ENCODE results near the gene SAA2. TPM values are rescaled to one million over a fixed set of nuclear protein-coding genes. Genes with fewer than 3 reads are reported as not detected.

Gene SAA2
- total RNA-seq (2022; extraction: Qiagen RNA extraction), result 0.15 to 0.24 TPM in 2 of 5 replicates, not detected in the others

DNA sequence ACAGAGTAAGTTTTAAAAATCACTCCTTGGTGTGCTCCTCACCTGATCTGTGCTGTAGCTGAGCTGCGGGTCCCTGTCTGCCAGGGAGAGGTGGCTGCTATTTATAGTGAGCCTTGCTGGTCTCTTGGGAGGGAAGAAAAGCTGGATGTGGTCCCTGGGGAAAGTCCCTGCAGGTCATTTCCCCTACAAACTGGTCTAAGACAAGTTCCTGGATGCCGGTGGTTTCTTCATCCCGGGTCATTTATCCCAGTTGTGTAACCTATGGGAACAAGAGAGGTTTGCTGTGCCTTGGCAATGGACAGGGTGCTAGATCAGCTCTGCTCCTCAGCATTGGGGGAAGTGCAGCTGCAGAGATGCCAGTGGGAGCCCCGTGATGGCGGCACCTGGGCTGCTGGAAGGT, at the start of gene SAA2:
Gene SAA2 (minus strand): TSS at position 108 of the 400 bp plus-strand sequence. CDS start 657 bp downstream, outside the sequence.

DNA sequence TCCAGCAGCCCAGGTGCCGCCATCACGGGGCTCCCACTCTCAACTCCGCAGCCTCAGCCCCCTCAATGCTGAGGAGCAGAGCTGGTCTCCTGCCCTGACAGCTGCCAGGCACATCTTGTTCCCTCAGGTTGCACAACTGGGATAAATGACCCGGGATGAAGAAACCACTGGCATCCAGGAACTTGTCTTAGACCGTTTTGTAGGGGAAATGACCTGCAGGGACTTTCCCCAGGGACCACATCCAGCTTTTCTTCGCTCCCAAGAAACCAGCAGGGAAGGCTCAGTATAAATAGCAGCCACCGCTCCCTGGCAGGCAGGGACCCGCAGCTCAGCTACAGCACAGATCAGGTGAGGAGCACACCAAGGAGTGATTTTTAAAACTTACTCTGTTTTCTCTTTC, 17.5 kb upstream of the SAA2 start, which contains the start of gene SAA1:
Gene SAA1 (plus strand): TSS at position 316 of the 400 bp plus-strand sequence. CDS start 624 bp downstream, outside the sequence.

GRCh38 chr11:18236664-18237356, 11.7 kb downstream of the SAA2 start, which contains the start of gene SAA4:
Gene SAA4, minus strand, starts transcription at chr11:18236802. Its CDS starts 876 bp downstream, at chr11:18235926.

Other genes with a start within 250 kb of the SAA2 start
- 15.1 to 19.3 TPM (median 16.9 TPM) in 5 replicates for gene SERGEF, start 235.6 kb downstream of the SAA2 start, total RNA-seq (2022; extraction: Qiagen RNA extraction)
- 0.01 to 0.03 TPM (median 0.02 TPM) in 5 replicates for gene TPH1, start 202.4 kb downstream of the SAA2 start, total RNA-seq (2022; extraction: Qiagen RNA extraction)
- 35.3 to 41.8 TPM (median 36.7 TPM) in 5 replicates for gene SAAL1, start 142.6 kb downstream of the SAA2 start, total RNA-seq (2022; extraction: Qiagen RNA extraction)
- gene MRGPRX3, start 116.1 kb downstream of the SAA2 start, total RNA-seq (2022; extraction: Qiagen RNA extraction), result 0.06 to 0.07 TPM in 2 of 5 replicates, not detected in the others
- not detected in 5 replicates for gene MRGPRX4, start 75.8 kb downstream of the SAA2 start, total RNA-seq (2022; extraction: Qiagen RNA extraction)
- not detected in 5 replicates for gene SAA4, start 11.9 kb downstream of the SAA2 start, total RNA-seq (2022; extraction: Qiagen RNA extraction)
- gene SAA1, start 17.6 kb upstream of the SAA2 start, total RNA-seq (2022; extraction: Qiagen RNA extraction), result 2.5 to 4.1 TPM (median 3.3 TPM) in 5 replicates
- 12.1 to 17.6 TPM (median 13.5 TPM) in 5 replicates for gene HPS5, start 73.5 kb upstream of the SAA2 start, total RNA-seq (2022; extraction: Qiagen RNA extraction)
- 31.4 to 39.7 TPM (median 34.5 TPM) in 5 replicates for gene GTF2H1, start 73.9 kb upstream of the SAA2 start, total RNA-seq (2022; extraction: Qiagen RNA extraction)
- gene LDHA, start 145.9 kb upstream of the SAA2 start, total RNA-seq (2022; extraction: Qiagen RNA extraction), result 2,634 to 4,068 TPM (median 3,108 TPM) in 5 replicates
- 0.13 to 0.17 TPM (median 0.15 TPM) in 3 of 5 replicates, not detected in the others for gene LDHC, start 163.7 kb upstream of the SAA2 start, total RNA-seq (2022; extraction: Qiagen RNA extraction)
- not detected in 5 replicates for gene LDHAL6A, start 207.2 kb upstream of the SAA2 start, total RNA-seq (2022; extraction: Qiagen RNA extraction)